Large intestine (tissue), 12 donors: Measurements from ENCODE around the gene CFAP61. TPM values are rescaled to one million over a fixed set of nuclear protein-coding genes. Genes with fewer than 3 reads are reported as not detected.
A peak's percentile ranks its signal among the peaks of the same experiment; 100 is the strongest.
"Not testable (repeated sequence)": the region's sequence is repeated elsewhere in the genome, so short reads cannot be mapped to it uniquely, and the experiment has no call there.

Experiments used
- DNase-seq, 2 donors: peaks; one replicate each; pipeline versions ENCODE4 v3.0.0 to v3.0.0-alpha.2; 2013
- H3K27ac ChIP-seq: one replicate; pipeline ENCODE4 v1.5.1; 2013; ENCODE audit warnings: low read length
- H3K27me3 ChIP-seq: 2 replicates; pipeline ENCODE4 v1.6.1; 2013; ENCODE audit warnings: low read length; ENCODE audit not compliant: control insufficient read depth, insufficient read depth
- H3K36me3 ChIP-seq: 2 replicates; pipeline ENCODE4 v1.6.1; 2013; ENCODE audit warnings: low read length; ENCODE audit not compliant: control insufficient read depth, insufficient read depth
- H3K4me1 ChIP-seq: one replicate; pipeline ENCODE4 v1.6.1; 2013; ENCODE audit warnings: low read length; ENCODE audit not compliant: control insufficient read depth, insufficient read depth
- H3K4me3 ChIP-seq: one replicate; pipeline ENCODE4 v1.5.1; 2013; ENCODE audit warnings: low read length
- H3K9me3 ChIP-seq: one replicate; pipeline ENCODE4 v1.6.1; 2013; ENCODE audit warnings: mild to moderate bottlenecking, low read depth, low read length, moderate library complexity; ENCODE audit not compliant: control insufficient read depth
- WGBS: methylation state at CpG from one replicate; pipeline ENCODE4 v1.1.5; 2013; ENCODE audit warnings: low lambda C conversion rate; ENCODE audit not compliant: insufficient coverage; 5-methylcytosine and 5-hydroxymethylcytosine counted together
- long read RNA-seq, 11 donors: transcript quantifications; one replicate each; lab custom pipeline, GENCODE V29; 2026
- polyA plus RNA-seq: library from polyadenylated mRNA; unstranded; fragments of 120-200 nt; gene quantifications from one replicate; pipeline ENCODE4 v1.2.1, GENCODE V29; 2013

CFAP61 gene, protein sequence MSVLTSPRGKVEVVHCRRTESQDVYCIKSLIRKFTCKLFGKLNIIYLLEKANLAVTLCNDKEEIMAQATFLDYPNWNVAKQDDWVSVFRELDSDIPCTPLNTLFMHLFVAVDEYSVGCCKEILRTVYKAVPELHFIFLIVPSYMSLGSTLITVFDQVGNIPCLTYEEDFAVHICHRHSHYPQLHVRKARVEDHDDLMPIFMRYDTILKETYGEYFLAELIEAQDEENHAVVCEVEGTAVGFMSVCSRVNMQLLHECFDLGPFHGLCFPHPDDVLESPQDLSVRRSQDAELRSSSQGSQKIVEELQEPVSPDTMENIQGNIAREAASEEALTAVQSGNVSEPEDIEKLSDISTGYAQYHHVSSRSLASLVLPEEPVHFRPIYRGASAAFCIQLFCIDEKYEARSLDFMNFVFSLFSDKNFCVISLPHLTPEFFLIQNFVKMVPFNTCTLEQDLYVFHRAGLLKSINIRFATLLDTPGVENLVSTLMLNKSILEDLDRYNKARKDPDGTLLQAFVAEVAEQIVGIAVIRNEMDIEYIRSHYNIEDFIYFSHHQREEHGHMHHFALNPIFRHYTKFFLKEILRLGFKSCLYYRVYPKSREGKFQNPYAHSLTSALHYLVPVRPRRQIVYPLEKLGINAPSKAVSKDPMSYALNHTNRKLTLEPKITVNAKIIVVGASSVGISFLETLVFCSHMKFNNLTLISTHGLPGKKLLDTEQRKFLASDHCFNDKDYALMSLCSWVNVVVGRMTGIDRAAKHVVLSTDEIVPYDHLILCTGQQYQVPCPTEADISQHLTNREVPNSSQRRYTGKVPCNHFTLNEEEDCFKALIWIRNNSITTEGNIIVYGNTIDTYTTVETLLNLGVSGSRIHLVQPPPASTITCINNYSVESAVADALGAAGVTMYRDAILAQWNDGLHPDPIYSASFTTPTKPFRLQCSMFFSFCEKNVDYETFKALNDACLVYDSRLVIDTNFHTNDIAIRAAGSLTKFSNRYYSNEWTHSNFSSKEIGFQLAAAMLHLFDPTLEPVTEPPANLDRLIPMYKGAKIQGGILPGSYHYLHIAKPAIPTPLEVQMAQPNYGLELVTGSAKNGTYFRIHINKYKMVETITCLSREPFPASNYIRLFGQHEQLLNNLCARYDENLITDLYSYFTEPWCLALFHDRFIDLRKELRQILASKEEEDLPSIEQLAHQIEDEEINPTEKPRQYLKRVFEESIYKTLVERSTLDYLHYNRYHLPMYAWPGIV
- polyA plus RNA-seq, result 0.36 TPM
- long read RNA-seq, donor 1, result 0 reads
- long read RNA-seq, donor 2, result 0 reads
- long read RNA-seq, donor 3, result 0 reads
- long read RNA-seq, donor 4, result 0 reads
- long read RNA-seq, donor 5, result 0 reads
- long read RNA-seq, donor 6, result 0 reads
- long read RNA-seq, donor 7, result 0 reads
- long read RNA-seq, donor 8, result 0 reads
- long read RNA-seq, donor 9, result 0 reads
- long read RNA-seq, donor 10, result 0 reads
- long read RNA-seq, donor 11, result 0 reads

DNA sequence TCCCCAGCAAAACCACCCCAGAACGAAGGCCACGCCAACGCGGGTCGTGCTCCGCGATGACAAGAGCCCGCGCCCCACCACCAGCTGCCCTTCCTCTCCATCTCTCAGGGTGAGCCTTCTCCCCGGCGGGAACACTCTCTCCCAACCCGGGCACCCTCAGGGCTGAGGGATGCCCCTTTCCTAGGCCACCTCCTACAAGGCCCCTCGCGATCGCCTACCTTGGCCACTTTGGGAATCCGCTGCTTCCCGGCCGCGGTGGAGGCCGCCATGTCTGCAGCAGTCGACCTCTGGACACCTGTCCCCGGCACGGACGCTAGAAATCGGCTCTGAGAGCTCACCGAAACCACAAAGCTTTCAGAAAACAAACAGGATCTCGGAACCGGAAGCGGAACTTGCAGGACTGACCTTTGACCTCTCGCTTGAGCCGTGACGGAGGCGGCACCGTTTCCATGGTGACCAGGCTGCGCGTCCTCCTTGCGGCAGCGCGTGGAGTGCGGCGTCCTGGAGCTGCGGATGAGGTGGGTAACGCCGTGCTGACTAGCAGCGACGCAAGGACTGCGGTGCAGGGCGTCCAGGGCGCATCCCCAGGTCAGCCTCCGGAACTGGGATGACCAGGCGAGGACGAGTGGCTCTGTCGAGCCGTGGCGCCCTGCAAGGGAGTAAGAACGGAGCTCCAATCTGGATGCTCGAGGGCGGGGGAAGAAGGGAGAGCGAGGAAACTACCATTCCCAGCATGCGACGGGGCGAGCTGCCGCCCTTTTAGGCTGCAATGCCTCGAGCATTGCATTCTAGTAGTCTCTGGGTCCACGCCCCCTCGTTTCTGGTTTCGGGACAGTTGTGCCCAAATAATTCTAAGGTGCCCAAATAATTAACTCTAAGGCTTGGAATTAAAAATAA lies at the start of gene CFAP61, which contains the start of gene CRNKL1:
Gene CFAP61 (plus strand): TSS at position 459 of the 897 bp plus-strand sequence. CDS start 4,122 bp downstream, outside the sequence.
Gene CRNKL1 (minus strand): TSS at position 393 of the 897 bp plus-strand sequence. CDS start 124 bp downstream, at position 269.
- WGBS, result 0% methylated on average over 1 of the region's 67 CpGs
- Histone ChIP-seq H3K27me3 (no peaks in the 10 kb centered on the region), H3K9me3 (no peaks in the 10 kb centered on the region), H3K27ac (peak within 1 kb of the TSS; percentile 90), H3K4me3 (peak within 1 kb of the TSS; percentile 76), H3K36me3 (peaks cover 25% of the 10 kb centered on the region), H3K4me1 (peaks cover 7% of the 10 kb centered on the region)
- DNase-seq, result peak; percentile 98 to 99

DNA sequence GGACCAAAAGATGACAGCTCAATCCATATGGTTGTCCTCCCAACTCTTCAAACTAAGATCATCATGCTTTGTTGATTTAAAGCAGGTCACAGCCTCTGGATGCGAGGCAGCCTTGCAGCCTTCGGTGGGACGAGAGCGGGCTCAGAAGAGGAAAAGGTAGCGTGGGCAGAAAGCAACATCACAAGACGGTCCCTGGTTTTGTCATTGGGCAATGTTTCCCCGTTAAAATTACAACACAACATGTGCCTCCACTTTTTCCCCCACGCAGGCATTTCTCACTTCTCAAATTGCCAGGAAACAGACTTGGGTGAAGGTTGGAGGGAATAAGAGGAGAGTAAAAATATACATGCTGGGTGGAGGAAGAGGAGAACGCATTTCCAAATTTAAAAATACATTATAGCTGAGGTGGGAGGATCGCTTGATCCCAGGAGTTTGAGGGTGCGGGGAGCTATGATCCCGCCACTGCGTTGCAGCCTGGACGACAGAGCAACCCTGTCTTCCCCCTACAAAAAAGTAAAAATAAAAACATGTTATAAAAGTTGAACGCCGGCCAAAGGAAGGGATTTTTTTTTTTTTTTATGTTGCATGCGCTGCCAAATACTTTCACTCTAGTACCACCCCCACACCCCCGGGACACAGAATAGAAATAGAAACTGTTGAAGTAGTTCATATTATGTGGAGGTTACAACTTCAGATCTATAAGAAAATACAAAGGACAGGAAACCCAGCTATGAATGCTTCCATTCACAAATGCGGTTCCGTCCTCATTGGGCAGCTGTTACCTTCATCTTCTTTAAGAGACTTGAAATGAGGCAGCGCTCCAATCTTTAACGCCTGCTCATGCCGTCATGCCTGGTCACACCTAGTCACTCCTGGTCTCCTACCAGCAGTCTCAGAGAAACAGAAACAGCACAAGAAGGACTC lies 49.0 kb upstream of the CFAP61 start:
- no peak overlapping the region for H3K4me3 ChIP-seq

DNA sequence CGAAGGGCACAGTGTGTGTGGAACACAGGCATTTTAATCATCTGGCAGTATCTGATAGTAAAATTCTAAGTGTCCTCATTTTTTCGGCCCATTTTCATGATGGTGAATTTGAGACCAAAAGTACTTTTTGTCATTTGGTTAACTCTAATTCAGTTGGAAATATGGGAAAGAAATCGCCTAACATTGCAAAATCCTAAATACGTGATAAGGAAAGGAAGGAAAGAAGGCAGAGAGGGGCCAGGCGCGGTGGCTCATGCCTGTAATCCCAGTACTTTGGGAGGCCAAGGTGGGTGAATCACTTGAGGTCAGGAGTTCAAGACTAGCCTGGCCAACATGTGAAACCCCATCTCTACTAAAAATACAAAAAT lies 48.4 kb upstream of the CFAP61 start:
- DNase-seq, H3K27me3 ChIP-seq, H3K9me3 ChIP-seq, H3K4me3 ChIP-seq, H3K4me1 ChIP-seq: not testable (repeated sequence)
- WGBS, result 100% methylated on average over 1 of the region's 6 CpGs
- peak overlapping the region; percentile 31 for H3K27ac ChIP-seq
- peaks cover 31% of the 10 kb centered on the region for H3K36me3 ChIP-seq

More for the DNA sequence above, 49.0 kb upstream of the CFAP61 start:
- Histone ChIP-seq H3K27me3 (no peaks in the 10 kb centered on the region), H3K27ac (peak overlapping the region; percentile 31), H3K4me1 (peaks cover 10% of the 10 kb centered on the region), H3K36me3 (peaks cover 38% of the 10 kb centered on the region), H3K9me3 (no peaks in the 10 kb centered on the region)
- DNase-seq, result no peak
- 87% methylated on average over 5 of the region's 23 CpGs for WGBS

- Histone ChIP-seq H3K4me1 (peaks cover 10% of the 10 kb centered on the region), H3K9me3 (no peaks in the 10 kb centered on the region), H3K27me3 (no peaks in the 10 kb centered on the region), H3K36me3 (peaks cover 18% of the 10 kb centered on the region), H3K4me3 (no peak overlapping the region), H3K27ac (no peak overlapping the region)
- WGBS, result no CpG with 5 or more reads among the region's 7 CpGs
- DNase-seq, result no peak
These were observed 47.0 kb upstream of the CFAP61 start for GRCh38 chr20:20005342-20005741.

DNA sequence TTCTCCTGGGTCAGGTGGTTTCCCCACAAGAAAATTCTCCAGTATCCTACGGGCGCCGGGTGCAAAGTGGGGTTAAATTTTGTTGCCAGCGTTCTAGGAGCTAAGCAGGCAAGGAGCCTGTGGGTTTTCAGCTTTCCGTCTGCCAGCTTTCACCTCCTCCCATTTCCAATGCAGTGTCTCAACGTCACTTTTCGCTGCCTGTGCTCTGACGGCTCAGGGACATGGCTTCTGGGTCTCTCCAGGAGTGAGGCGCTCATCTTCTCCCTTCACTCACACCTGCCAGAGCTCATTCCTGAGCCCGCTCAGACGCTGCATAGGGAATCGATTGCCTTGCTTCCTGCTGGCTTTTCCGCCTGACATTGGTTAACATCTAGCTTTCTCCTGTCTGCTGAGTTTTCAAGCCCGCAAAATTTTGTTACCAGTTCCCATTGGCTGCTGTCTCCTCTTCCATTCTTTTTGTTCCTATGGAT lies 42.5 kb upstream of the CFAP61 start:
- WGBS, result 44% methylated on average over 1 of the region's 14 CpGs
- no peak for DNase-seq

DNA sequence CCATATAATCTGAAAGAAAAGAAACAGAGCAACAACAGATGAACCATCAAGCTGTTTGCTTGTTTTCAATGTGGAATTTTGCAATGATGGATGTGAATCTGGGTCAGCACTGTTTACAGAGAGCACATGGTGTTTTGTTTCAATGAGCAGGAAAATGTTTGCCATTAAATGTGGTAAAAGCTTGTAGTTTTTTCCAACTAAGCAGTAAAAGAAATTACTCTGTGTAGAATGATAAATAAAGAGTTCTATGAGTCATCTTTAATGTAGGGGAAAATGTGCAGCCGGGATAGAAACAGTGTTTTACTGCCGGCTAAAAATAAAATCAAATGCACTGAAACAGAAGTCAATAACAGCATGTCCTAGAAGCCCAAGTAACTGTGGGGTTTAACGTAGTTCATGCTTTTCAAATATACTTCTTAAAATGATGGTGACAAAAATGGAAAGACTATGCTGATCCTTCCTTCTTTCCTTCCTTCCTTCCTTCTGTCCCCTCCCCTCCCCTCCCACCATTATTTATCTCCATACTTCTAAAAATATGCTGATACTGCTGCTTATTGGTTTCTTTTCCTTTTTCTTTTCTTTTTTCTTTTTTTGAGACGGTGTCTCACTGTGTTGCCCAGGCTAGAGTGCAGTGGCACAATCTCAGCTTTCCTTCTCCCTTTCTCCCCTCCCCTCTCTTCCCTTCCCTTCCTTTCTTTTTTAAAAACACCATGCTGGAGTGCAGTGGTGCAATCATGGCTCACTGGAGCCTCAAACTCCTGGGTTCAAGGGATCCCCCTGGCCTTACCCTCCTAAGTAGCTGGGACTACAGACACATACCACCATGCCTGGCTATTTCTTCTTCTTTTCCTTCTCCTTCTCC lies 41.5 kb upstream of the CFAP61 start:
- Histone ChIP-seq H3K4me3 (no peak overlapping the region), H3K27ac (peak overlapping the region; percentile 43), H3K27me3 (no peaks in the 10 kb centered on the region), H3K36me3 (no peaks in the 10 kb centered on the region), H3K9me3 (no peaks in the 10 kb centered on the region), H3K4me1 (peaks cover 14% of the 10 kb centered on the region)
- 67% methylated on average over 1 of the region's 4 CpGs for WGBS
- peak in 1 of 2 donors; percentile 29 for DNase-seq

More for the DNA sequence above, 42.5 kb upstream of the CFAP61 start:
- Histone ChIP-seq H3K27ac (no peak overlapping the region), H3K27me3 (no peaks in the 10 kb centered on the region), H3K4me1 (peaks cover 12% of the 10 kb centered on the region), H3K4me3 (no peak overlapping the region), H3K36me3 (no peaks in the 10 kb centered on the region), H3K9me3 (no peaks in the 10 kb centered on the region)

DNA sequence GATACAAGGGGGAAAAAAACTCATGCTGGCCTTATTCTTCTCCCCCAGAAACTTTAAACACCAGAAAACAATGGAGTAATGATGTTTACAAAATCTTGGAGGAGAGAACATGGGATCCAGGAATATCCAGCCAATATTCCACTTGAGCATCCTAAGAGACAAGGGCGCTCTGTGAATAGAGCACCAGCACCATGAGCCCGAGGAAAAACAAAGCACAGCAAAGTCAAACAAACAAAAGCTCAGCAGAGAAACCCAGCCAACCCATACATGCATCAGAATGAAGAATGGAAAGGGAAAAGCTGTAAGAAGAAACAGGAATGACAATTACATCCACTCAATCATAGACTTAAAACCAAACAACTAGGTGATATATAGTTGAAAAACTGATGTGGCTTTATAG lies 39.8 kb upstream of the CFAP61 start:
- Histone ChIP-seq H3K36me3 (no peaks in the 10 kb centered on the region), H3K4me1 (peaks cover 14% of the 10 kb centered on the region), H3K9me3 (no peaks in the 10 kb centered on the region), H3K27me3 (no peaks in the 10 kb centered on the region), H3K27ac (no peak overlapping the region), H3K4me3 (no peak overlapping the region)
- WGBS, result 67% methylated on average over 2 of the region's 2 CpGs
- no peak for DNase-seq

DNA sequence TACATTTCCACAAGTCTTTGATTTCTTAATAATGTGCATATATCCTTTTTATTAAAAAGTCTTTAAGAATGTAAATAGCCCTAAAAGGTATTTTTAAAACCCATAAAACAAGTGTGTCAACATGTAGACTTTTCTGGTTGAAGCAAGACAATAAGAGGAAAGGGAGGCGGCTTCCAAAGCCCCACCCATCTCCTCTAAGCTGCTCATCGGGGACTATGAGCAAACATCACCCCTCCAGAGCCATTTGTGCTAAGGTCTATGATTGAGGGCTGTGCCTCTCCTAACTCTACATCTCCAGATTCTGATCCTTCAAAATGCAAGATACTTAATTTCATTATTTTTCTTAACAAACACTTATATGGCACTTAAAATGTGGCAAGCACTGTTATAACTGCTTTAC lies 37.7 kb upstream of the CFAP61 start:
- no CpG with 5 or more reads among the region's 2 CpGs for WGBS
- no peaks in the 10 kb centered on the region for H3K27me3 ChIP-seq
- no peak for DNase-seq
- H3K4me3 ChIP-seq, result no peak overlapping the region
- peaks cover 22% of the 10 kb centered on the region for H3K4me1 ChIP-seq
- H3K9me3 ChIP-seq, result no peaks in the 10 kb centered on the region
- peak overlapping the region; percentile 47 for H3K27ac ChIP-seq
- H3K36me3 ChIP-seq, result peaks cover 11% of the 10 kb centered on the region
